CD14-positive monocyte (primary cell): ENCODE data around the gene OR5H1. TPM values are rescaled to one million over a fixed set of nuclear protein-coding genes. Genes with fewer than 3 reads are reported as not detected.

Source experiments
- DNase-seq, 3 donors: peaks; one replicate each; pipeline ENCODE4 v3.0.0-alpha.2; 2011 to 2022
- H2AFZ ChIP-seq: 2 replicates; pipeline ENCODE4 v1.6.0; 2012; ENCODE audit warnings: mild to moderate bottlenecking, low read depth, low read length, inconsistent platforms; ENCODE audit not compliant: insufficient read depth, poor library complexity, severe bottlenecking
- H3K27ac ChIP-seq, 2 donors: 1 replicate in 1 of 2; 2 replicates in 1 of 2; pipeline ENCODE4 v1.5.1; 2012 to 2013; ENCODE audit warnings: low read length in 2 of 2, control low read depth in 1 of 2, inconsistent platforms in 1 of 2, low read depth in 1 of 2, mild to moderate bottlenecking in 1 of 2
- H3K27me3 ChIP-seq, 2 donors: one replicate each; pipeline versions ENCODE4 v1.6.0 to v1.6.1; 2011 to 2013; ENCODE audit warnings: low read length in 2 of 2; ENCODE audit not compliant: control insufficient read depth in 2 of 2, insufficient read depth in 2 of 2
- H3K36me3 ChIP-seq, 2 donors: replicated peaks in 1 of 2; 1 replicate in 1 of 2; 2 replicates in 1 of 2; pipeline versions ENCODE4 v1.5.1 to v1.6.1; 2012 to 2013; ENCODE audit warnings: low read length in 2 of 2, control low read depth in 1 of 2, inconsistent platforms in 1 of 2, mild to moderate bottlenecking in 1 of 2; ENCODE audit not compliant: insufficient read depth in 2 of 2, control insufficient read depth in 1 of 2
- H3K4me1 ChIP-seq, 2 donors: 1 replicate in 1 of 2; 2 replicates in 1 of 2; pipeline versions ENCODE4 v1.5.1 to v1.6.1; 2012 to 2013; ENCODE audit warnings: low read length in 2 of 2, control low read depth in 1 of 2, inconsistent platforms in 1 of 2, mild to moderate bottlenecking in 1 of 2, moderate library complexity in 1 of 2; ENCODE audit not compliant: insufficient read depth in 2 of 2, control insufficient read depth in 1 of 2
- H3K4me2 ChIP-seq: replicated peaks from 2 replicates; pipeline ENCODE3; 2012; ENCODE audit warnings: low read length, moderate library complexity, mild to moderate bottlenecking; ENCODE audit not compliant: poor library complexity, severe bottlenecking; ENCODE audit errors: extremely low read depth
- H3K4me3 ChIP-seq, 3 experiments: fragments of 200-600 bp in 1 of 3; sonication (generic) in 1 of 3; replicated peaks in 1 of 3; 1 replicate in 2 of 3; 2 replicates in 1 of 3; pipeline ENCODE4 v1.5.1; 2011 to 2013; ENCODE audit warnings: low read length in 3 of 3, mild to moderate bottlenecking in 3 of 3, control low read depth in 2 of 3, low read depth in 2 of 3, inconsistent platforms in 1 of 3, moderate library complexity in 1 of 3
- H3K79me2 ChIP-seq: 2 replicates; pipeline ENCODE4 v1.6.0; 2012; ENCODE audit warnings: mild to moderate bottlenecking, control low read depth, inconsistent platforms, low read length, moderate library complexity; ENCODE audit not compliant: insufficient read depth
- H3K9ac ChIP-seq: 2 replicates; pipeline ENCODE4 v1.6.0; 2017; ENCODE audit warnings: low read length, mild to moderate bottlenecking; ENCODE audit not compliant: insufficient read depth, poor library complexity, severe bottlenecking
- H3K9me3 ChIP-seq, 2 donors: replicated peaks in 1 of 2; 1 replicate in 1 of 2; 2 replicates in 1 of 2; pipeline versions ENCODE4 v1.5.1 to v1.6.1; 2012 to 2013; ENCODE audit warnings: low read length in 2 of 2, control low read depth in 1 of 2; ENCODE audit not compliant: control insufficient read depth in 1 of 2, insufficient read depth in 1 of 2
- H4K20me1 ChIP-seq: 2 replicates; pipeline ENCODE4 v1.6.0; 2012; ENCODE audit warnings: mild to moderate bottlenecking, low read length, control low read depth, moderate library complexity; ENCODE audit not compliant: insufficient read depth
- H3K27ac Mint-ChIP-seq, 7 donors: one replicate each; pipeline ENCODE4 v1.8.0; 2020; ENCODE audit warnings: mild to moderate bottlenecking in 7 of 7, mixed read lengths in 7 of 7, moderate library complexity in 6 of 7, inconsistent platforms in 2 of 7
- H3K27me3 Mint-ChIP-seq, 3 donors: one replicate each; pipeline ENCODE4 v1.8.0; 2021 to 2022; ENCODE audit warnings: low read depth in 3 of 3, mild to moderate bottlenecking in 3 of 3, mixed read lengths in 3 of 3, moderate library complexity in 3 of 3, inconsistent platforms in 1 of 3
- H3K36me3 Mint-ChIP-seq, 2 donors: one replicate each; pipeline ENCODE4 v1.8.0; 2020; ENCODE audit warnings: mixed read lengths in 2 of 2, inconsistent platforms in 1 of 2, mild to moderate bottlenecking in 1 of 2
- H3K4me1 Mint-ChIP-seq: one replicate; pipeline ENCODE4 v1.8.0; 2020; ENCODE audit warnings: mild to moderate bottlenecking, mixed read lengths
- H3K4me3 Mint-ChIP-seq, 2 donors: one replicate each; pipeline ENCODE4 v1.8.0; 2020; ENCODE audit warnings: mild to moderate bottlenecking in 2 of 2, mixed read lengths in 2 of 2, moderate library complexity in 1 of 2
- H3K9me3 Mint-ChIP-seq, 7 donors: one replicate each; pipeline ENCODE4 v1.8.0; 2020 to 2022; ENCODE audit warnings: mixed read lengths in 7 of 7, mild to moderate bottlenecking in 6 of 7, moderate library complexity in 6 of 7, inconsistent platforms in 2 of 7
- WGBS: methylation state at CpG from one replicate; pipeline ENCODE4 v1.1.5; 2013; ENCODE audit warnings: missing lambda C conversion rate; ENCODE audit not compliant: insufficient coverage; 5-methylcytosine and 5-hydroxymethylcytosine counted together
- intact Hi-C, 2 donors: fragments of 100-400 bp; cut with micrococcal nuclease; formaldehyde crosslinking; loops; one replicate each; pipeline versions ENCODE4 v1.15.0 to v1.15.1; 2023
- polyA minus RNA-seq: library from RNA; depleted of rRNA, polyadenylated mRNA; stranded (reverse); fragments of >200 nt; gene quantifications from 2 replicates; pipeline ENCODE4 v1.2.3, GENCODE V29; 2012
- polyA plus RNA-seq, 3 donors: library from polyadenylated mRNA; depleted of rRNA in 1 of 3; unstranded in 2 of 3; stranded (reverse) in 1 of 3; fragments of 300-500 nt in 2 of 3; fragments of >200 nt in 1 of 3; fragmentation: Illumina TruSeq in 2 of 3; gene quantifications; 1 replicate in 2 of 3; 2 replicates in 1 of 3; pipeline ENCODE4 v1.2.3, GENCODE V29; 2012 to 2021
- total RNA-seq, 12 experiments: library from RNA in 1 of 12; stranded (reverse) in 1 of 12; fragments of 120-200 nt in 1 of 12; gene quantifications; one replicate each; pipeline ENCODE4 v1.2.4 and lab custom pipeline; 2013 to 2026; ENCODE audit warnings: mixed read lengths in 6 of 12, inconsistent platforms in 1 of 12
- TF ChIP-seq, protein P1 (sequence below): fragments of 200-600 bp; IDR thresholded peaks from one replicate; pipeline ENCODE4 v1.8.0; 2022; ENCODE audit warnings: antibody characterized with exemption, mild to moderate bottlenecking

The OR5H1 gene
- total RNA-seq (2013): not detected
- not detected for polyA plus RNA-seq
- not detected in 2 replicates for polyA minus RNA-seq
- 0 to 1.5 (median 0) reads per million in 11 experiments for total RNA-seq (lab: John Stamatoyannopoulos, UW)

- H3K9me3 Mint-ChIP-seq: peaks cover 2 to 8% (median 6%) of the 10 kb centered on the region in 7 donors
- intact Hi-C loops: no loop called here
- no peak within 1 kb of the TSS for H3K4me3 Mint-ChIP-seq
- H3K4me3 ChIP-seq: no peak within 1 kb of the TSS
- no peaks in the 10 kb centered on the region for H3K36me3 Mint-ChIP-seq
- no peak within 1 kb of the TSS for H3K9ac ChIP-seq
- no CpG with 5 or more reads among the region's 1 CpG for WGBS
- H3K27ac ChIP-seq: no peak within 1 kb of the TSS
- H3K4me1 ChIP-seq: no peaks in the 10 kb centered on the region
- H3K27me3 ChIP-seq: no peaks in the 10 kb centered on the region
- no peaks in the 10 kb centered on the region for H4K20me1 ChIP-seq
- no peaks in the 10 kb centered on the region for H3K36me3 ChIP-seq
- H3K4me1 Mint-ChIP-seq: no peaks in the 10 kb centered on the region
- H2AFZ ChIP-seq: no peak within 1 kb of the TSS
- H3K4me2 ChIP-seq: no peak within 1 kb of the TSS
- peaks cover 0 to 5% of the 10 kb centered on the region in 2 donors for H3K9me3 ChIP-seq
- peaks cover 0 to 2% (median 0%) of the 10 kb centered on the region in 3 donors for H3K27me3 Mint-ChIP-seq
- no peak within 1 kb of the TSS for H3K27ac Mint-ChIP-seq
- H3K79me2 ChIP-seq: no peaks in the 10 kb centered on the region
- no peak for DNase-seq
- TF ChIP-seq, protein P1, sequence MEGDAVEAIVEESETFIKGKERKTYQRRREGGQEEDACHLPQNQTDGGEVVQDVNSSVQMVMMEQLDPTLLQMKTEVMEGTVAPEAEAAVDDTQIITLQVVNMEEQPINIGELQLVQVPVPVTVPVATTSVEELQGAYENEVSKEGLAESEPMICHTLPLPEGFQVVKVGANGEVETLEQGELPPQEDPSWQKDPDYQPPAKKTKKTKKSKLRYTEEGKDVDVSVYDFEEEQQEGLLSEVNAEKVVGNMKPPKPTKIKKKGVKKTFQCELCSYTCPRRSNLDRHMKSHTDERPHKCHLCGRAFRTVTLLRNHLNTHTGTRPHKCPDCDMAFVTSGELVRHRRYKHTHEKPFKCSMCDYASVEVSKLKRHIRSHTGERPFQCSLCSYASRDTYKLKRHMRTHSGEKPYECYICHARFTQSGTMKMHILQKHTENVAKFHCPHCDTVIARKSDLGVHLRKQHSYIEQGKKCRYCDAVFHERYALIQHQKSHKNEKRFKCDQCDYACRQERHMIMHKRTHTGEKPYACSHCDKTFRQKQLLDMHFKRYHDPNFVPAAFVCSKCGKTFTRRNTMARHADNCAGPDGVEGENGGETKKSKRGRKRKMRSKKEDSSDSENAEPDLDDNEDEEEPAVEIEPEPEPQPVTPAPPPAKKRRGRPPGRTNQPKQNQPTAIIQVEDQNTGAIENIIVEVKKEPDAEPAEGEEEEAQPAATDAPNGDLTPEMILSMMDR: no peak
Measured at GRCh38 chr3:98130421-98130820, at the start of gene OR5H1. OR5H1 (plus strand) TSS chr3:98130721; CDS start chr3:98132698, 1,977 bp downstream.

DNA sequence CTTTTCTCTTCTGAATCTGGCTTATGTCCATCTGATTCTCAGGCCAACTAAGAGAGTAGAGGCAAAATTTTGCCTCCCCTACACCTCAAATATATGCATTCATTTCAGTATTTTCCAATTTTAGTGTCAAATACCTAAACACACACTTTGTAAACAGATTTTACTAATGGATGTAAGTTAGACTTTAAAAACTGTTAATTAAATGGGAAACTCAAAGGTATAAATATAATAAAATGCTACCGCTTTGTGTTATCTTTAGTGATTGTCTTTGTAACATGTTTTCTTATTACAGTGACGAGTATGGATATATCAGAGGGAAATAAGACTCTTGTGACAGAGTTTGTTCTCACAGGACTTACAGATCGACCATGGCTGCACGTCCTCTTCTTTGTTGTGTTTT is 43.6 kb upstream of the OR5H1 start, which contains the start of gene OR5AC2:
Gene OR5AC2 (plus strand): TSS at position 301 of the 400 bp plus-strand sequence. CDS start 0 bp downstream, at position 301.
- Histone ChIP-seq H3K27ac (no peak within 1 kb of the TSS), H2AFZ (no peak within 1 kb of the TSS), H3K79me2 (no peaks in the 10 kb centered on the region), H3K36me3 (no peaks in the 10 kb centered on the region), H3K9ac (no peak within 1 kb of the TSS), H4K20me1 (no peaks in the 10 kb centered on the region), H3K4me1 (no peaks in the 10 kb centered on the region), H3K4me2 (no peak within 1 kb of the TSS), H3K9me3 (no peaks in the 10 kb centered on the region), H3K27me3 (no peaks in the 10 kb centered on the region), H3K4me3 (no peak within 1 kb of the TSS)
- intact Hi-C loops: no loop called here
- TF ChIP-seq, protein P1: no peak
- Mint-ChIP-seq H3K4me3 (no peak within 1 kb of the TSS), H3K4me1 (no peaks in the 10 kb centered on the region), H3K27ac (no peak within 1 kb of the TSS), H3K36me3 (no peaks in the 10 kb centered on the region), H3K9me3 (peaks cover 0 to 8% (median 2%) of the 10 kb centered on the region in 7 donors), H3K27me3 (no peaks in the 10 kb centered on the region)
- no peak for DNase-seq
- 94% methylated on average over 3 of the region's 4 CpGs for WGBS
